Chondrocyte (in vitro differentiated cells): ENCODE results near the gene IFIT2. TPM values are rescaled to one million over a fixed set of nuclear protein-coding genes. Genes with fewer than 3 reads are reported as not detected.

Source experiments
- DNase-seq: peaks from one replicate; pipeline ENCODE4 v3.0.0; 2021; ENCODE audit warnings: mixed read lengths, low spot score
- H3K27ac Mint-ChIP-seq: one replicate; pipeline ENCODE4 v1.8.0; 2021; ENCODE audit warnings: mild to moderate bottlenecking, moderate library complexity, mixed read lengths; ENCODE audit not compliant: unreplicated experiment
- H3K27me3 Mint-ChIP-seq: 2 replicates; pipeline ENCODE4 v1.8.0; 2021; ENCODE audit warnings: low read depth, mixed read lengths
- H3K36me3 Mint-ChIP-seq: 2 replicates; pipeline ENCODE4 v1.8.0; 2021; ENCODE audit warnings: low read depth, mixed read lengths
- H3K4me1 Mint-ChIP-seq: 2 replicates; pipeline ENCODE4 v1.8.0; 2021; ENCODE audit warnings: low read depth, mild to moderate bottlenecking, mixed read lengths
- H3K4me3 Mint-ChIP-seq: one replicate; pipeline ENCODE4 v1.8.0; 2021; ENCODE audit warnings: mild to moderate bottlenecking, moderate library complexity, mixed read lengths; ENCODE audit not compliant: unreplicated experiment
- H3K9me3 Mint-ChIP-seq: 2 replicates; pipeline ENCODE4 v1.8.0; 2021; ENCODE audit warnings: low read depth, mixed read lengths
- CTCF ChIP-seq: fragments of 200-600 bp; sonication (generic); IDR thresholded peaks from 2 replicates; pipeline ENCODE4 v1.5.0; 2021; ENCODE audit warnings: antibody characterized with exemption, mild to moderate bottlenecking, moderate library complexity
- total RNA-seq: library from RNA; stranded (reverse); gene quantifications from 3 replicates; pipeline ENCODE4 v1.2.1, GENCODE V29; 2021

The IFIT2 gene
- total RNA-seq, 1 donor from 2014 or later = 3.3 TPM

DNA sequence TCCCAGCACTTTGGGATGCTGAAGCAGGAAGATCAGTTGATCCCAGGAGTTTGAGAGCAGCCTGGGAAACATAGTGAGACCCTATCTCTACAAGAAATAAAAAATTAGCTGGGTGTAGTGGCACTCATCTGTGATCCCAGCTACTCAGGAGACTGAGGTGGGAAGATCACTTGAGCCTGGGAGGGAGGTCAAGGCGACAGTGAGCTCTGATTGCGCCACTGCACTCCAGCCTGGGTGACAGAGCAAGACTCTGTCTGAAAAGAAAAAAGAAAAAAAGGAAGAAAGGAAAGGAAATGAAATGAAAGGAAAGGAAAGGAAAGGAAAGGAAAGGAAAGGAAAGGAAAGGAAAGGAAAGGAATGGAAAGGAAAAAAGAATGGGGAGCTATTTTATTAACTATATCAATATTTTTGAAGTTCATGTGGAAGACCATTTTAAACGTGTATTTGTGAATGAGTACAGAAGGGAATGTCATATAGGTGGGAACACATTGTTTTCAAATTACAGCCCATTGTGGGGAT is 7.1 kb upstream of the IFIT2 start:
- no peaks in the 10 kb centered on the region for H3K27me3 Mint-ChIP-seq
- peak overlapping the region; percentile 81 for H3K27ac Mint-ChIP-seq
- H3K4me3 Mint-ChIP-seq = no peak overlapping the region
- no peak for DNase-seq
- no peaks in the 10 kb centered on the region for H3K36me3 Mint-ChIP-seq
- no peak for TF ChIP-seq CTCF
- peaks cover 17% of the 10 kb centered on the region for H3K4me1 Mint-ChIP-seq
- peaks cover 7% of the 10 kb centered on the region for H3K9me3 Mint-ChIP-seq

- no peaks in the 10 kb centered on the region for H3K36me3 Mint-ChIP-seq
- DNase-seq = no peak
- peaks cover 17% of the 10 kb centered on the region for H3K4me1 Mint-ChIP-seq
- H3K27ac Mint-ChIP-seq = peak overlapping the region; percentile 88
- no peaks in the 10 kb centered on the region for H3K27me3 Mint-ChIP-seq
- TF ChIP-seq CTCF = no peak
- peaks cover 7% of the 10 kb centered on the region for H3K9me3 Mint-ChIP-seq
- H3K4me3 Mint-ChIP-seq = no peak overlapping the region
Observed at GRCh38 chr10:89295597-89295996, 6.2 kb upstream of the IFIT2 start.

- H3K4me1 Mint-ChIP-seq = peaks cover 22% of the 10 kb centered on the region
- H3K27me3 Mint-ChIP-seq = no peaks in the 10 kb centered on the region
- H3K4me3 Mint-ChIP-seq = no peak overlapping the region
- H3K27ac Mint-ChIP-seq = peak overlapping the region; percentile 88
- no peak for DNase-seq
- no peaks in the 10 kb centered on the region for H3K36me3 Mint-ChIP-seq
- TF ChIP-seq CTCF = no peak
- peaks cover 7% of the 10 kb centered on the region for H3K9me3 Mint-ChIP-seq
Observed at GRCh38 chr10:89296220-89296648, 5.6 kb upstream of the IFIT2 start.

- no peak for TF ChIP-seq CTCF
- H3K9me3 Mint-ChIP-seq = peaks cover 7% of the 10 kb centered on the region
- H3K27ac Mint-ChIP-seq = no peak overlapping the region
- no peaks in the 10 kb centered on the region for H3K36me3 Mint-ChIP-seq
- no peaks in the 10 kb centered on the region for H3K27me3 Mint-ChIP-seq
- DNase-seq = no peak
- no peak overlapping the region for H3K4me3 Mint-ChIP-seq
- H3K4me1 Mint-ChIP-seq = peaks cover 33% of the 10 kb centered on the region
Observed at GRCh38 chr10:89297356-89297755, 4.5 kb upstream of the IFIT2 start.

GRCh38 chr10:89297791-89298190 is 4.1 kb upstream of the IFIT2 start:
- Mint-ChIP-seq H3K27ac (no peak overlapping the region), H3K36me3 (no peaks in the 10 kb centered on the region), H3K4me1 (peaks cover 38% of the 10 kb centered on the region), H3K27me3 (no peaks in the 10 kb centered on the region), H3K9me3 (peaks cover 7% of the 10 kb centered on the region), H3K4me3 (no peak overlapping the region)
- TF ChIP-seq CTCF = no peak
- DNase-seq = no peak
